NT2/D1 (cell line): ENCODE measurements around the gene SH3PXD2B.

Source experiments
- DNase-seq: peaks from one replicate; pipeline ENCODE4 v3.0.0-alpha.2; 2011; ENCODE audit warnings: low read depth, low spot score
- H3K27me3 ChIP-seq: 2 replicates; pipeline ENCODE4 v1.6.0; 2011; ENCODE audit warnings: mild to moderate bottlenecking; ENCODE audit not compliant: insufficient read length, insufficient read depth
- H3K36me3 ChIP-seq: 2 replicates; pipeline ENCODE4 v1.6.1; 2011; ENCODE audit warnings: mild to moderate bottlenecking, low read length, mixed read lengths; ENCODE audit not compliant: insufficient read depth, insufficient read length
- H3K4me1 ChIP-seq: 2 replicates; pipeline ENCODE4 v1.5.1; 2011; ENCODE audit not compliant: insufficient read depth, insufficient read length
- H3K4me3 ChIP-seq: 2 replicates; pipeline ENCODE4 v1.5.1; 2011; ENCODE audit warnings: low read depth; ENCODE audit not compliant: insufficient read length
- H3K9ac ChIP-seq: 2 replicates; pipeline ENCODE4 v1.6.0; 2011; ENCODE audit warnings: low read depth; ENCODE audit not compliant: insufficient read length
- H3K9me3 ChIP-seq: 2 replicates; pipeline ENCODE4 v1.5.1; 2011; ENCODE audit warnings: mild to moderate bottlenecking, low read length; ENCODE audit not compliant: insufficient read depth
- SUZ12 ChIP-seq: IDR thresholded peaks from 2 replicates; pipeline ENCODE4 v1.6.1; 2011; ENCODE audit not compliant: insufficient read length, insufficient read depth; ENCODE audit errors: extremely low read depth
- YY1 ChIP-seq: IDR thresholded peaks from 2 replicates; pipeline ENCODE4 v1.6.1; 2011; ENCODE audit not compliant: insufficient read length, insufficient read depth
- ZNF274 ChIP-seq: IDR thresholded peaks from 2 replicates; pipeline ENCODE4 v1.6.1; 2011; ENCODE audit warnings: mild to moderate bottlenecking, low read depth, low read length

The SH3PXD2B gene

GRCh38 chr5:172380301-172380986 is 73.9 kb downstream of the SH3PXD2B start:
- Histone ChIP-seq H3K9ac (no peak overlapping the region), H3K9me3 (no peaks in the 10 kb centered on the region), H3K27me3 (no peaks in the 10 kb centered on the region), H3K4me1 (no peaks in the 10 kb centered on the region), H3K4me3 (no peak overlapping the region), H3K36me3 (peaks cover 65% of the 10 kb centered on the region)
- TF ChIP-seq ZNF274 (no peak), SUZ12 (no peak), YY1 (no peak)
- DNase-seq: no peak

- Histone ChIP-seq H3K9me3 (no peaks in the 10 kb centered on the region), H3K9ac (no peak overlapping the region), H3K27me3 (no peaks in the 10 kb centered on the region), H3K36me3 (peaks cover 56% of the 10 kb centered on the region), H3K4me1 (no peaks in the 10 kb centered on the region), H3K4me3 (no peak overlapping the region)
- DNase-seq: no peak
- TF ChIP-seq YY1: no peak
- TF ChIP-seq SUZ12: no peak
Observed at GRCh38 chr5:172379481-172379880, 74.8 kb downstream of the SH3PXD2B start.

GRCh38 chr5:172377856-172378255 is 76.5 kb downstream of the SH3PXD2B start:
- peaks cover 66% of the 10 kb centered on the region for H3K36me3 ChIP-seq
- no peaks in the 10 kb centered on the region for H3K4me1 ChIP-seq
- peaks cover 7% of the 10 kb centered on the region; the same call in 1 of the 2 replicates for H3K9me3 ChIP-seq
- H3K4me3 ChIP-seq: no peak overlapping the region
- no peak overlapping the region for H3K9ac ChIP-seq
- no peak for DNase-seq
- TF ChIP-seq ZNF274 (no peak), SUZ12 (no peak), YY1 (no peak)
- H3K27me3 ChIP-seq: no peaks in the 10 kb centered on the region

GRCh38 chr5:172377438-172377837 is 76.9 kb downstream of the SH3PXD2B start:
- H3K36me3 ChIP-seq: peaks cover 66% of the 10 kb centered on the region

GRCh38 chr5:172374783-172375182 is 79.5 kb downstream of the SH3PXD2B start:
- peaks cover 36% of the 10 kb centered on the region for H3K9me3 ChIP-seq
- H3K36me3 ChIP-seq: peaks cover 61% of the 10 kb centered on the region
- no peaks in the 10 kb centered on the region for H3K27me3 ChIP-seq
- TF ChIP-seq SUZ12: no peak
- no peak for TF ChIP-seq ZNF274
- no peak for TF ChIP-seq YY1
- H3K9ac ChIP-seq: no peak overlapping the region
- H3K4me3 ChIP-seq: no peak overlapping the region
- no peaks in the 10 kb centered on the region for H3K4me1 ChIP-seq
- DNase-seq: no peak

More at GRCh38 chr5:172377438-172377837, 76.9 kb downstream of the SH3PXD2B start:
- TF ChIP-seq YY1 (no peak), SUZ12 (no peak), ZNF274 (no peak)
- H3K27me3 ChIP-seq: no peaks in the 10 kb centered on the region
- no peaks in the 10 kb centered on the region for H3K4me1 ChIP-seq
- no peak overlapping the region for H3K9ac ChIP-seq
- H3K4me3 ChIP-seq: no peak overlapping the region
- H3K9me3 ChIP-seq: peaks cover 12% of the 10 kb centered on the region; the same call in 1 of the 2 replicates
- DNase-seq: no peak

- Histone ChIP-seq H3K9ac (no peak overlapping the region), H3K27me3 (no peaks in the 10 kb centered on the region), H3K9me3 (peaks cover 36% of the 10 kb centered on the region), H3K36me3 (peaks cover 55% of the 10 kb centered on the region), H3K4me3 (no peak overlapping the region), H3K4me1 (no peaks in the 10 kb centered on the region)
- DNase-seq: no peak
- TF ChIP-seq ZNF274: no peak
- TF ChIP-seq SUZ12: no peak
- no peak for TF ChIP-seq YY1
Observed at GRCh38 chr5:172373680-172374079, 80.6 kb downstream of the SH3PXD2B start.

GRCh38 chr5:172371684-172372083 is 82.6 kb downstream of the SH3PXD2B start:
- TF ChIP-seq SUZ12 (no peak), ZNF274 (no peak), YY1 (no peak)
- Histone ChIP-seq H3K4me1 (no peaks in the 10 kb centered on the region), H3K9ac (no peak overlapping the region), H3K27me3 (no peaks in the 10 kb centered on the region), H3K4me3 (no peak overlapping the region), H3K9me3 (peaks cover 36% of the 10 kb centered on the region), H3K36me3 (peaks cover 41% of the 10 kb centered on the region)
- no peak for DNase-seq
